ENCODE data around the gene SRRM4. TPM values are rescaled to one million over a fixed set of nuclear protein-coding genes. Genes with fewer than 3 reads are reported as not detected.
A peak's percentile ranks its signal among the peaks of the same experiment; 100 is the strongest.

SRRM4 gene
- total and polyA plus RNA-seq, 2 donors (not counting 1 experiment from before 2014, with no cell fraction given) = not detected

DNA sequence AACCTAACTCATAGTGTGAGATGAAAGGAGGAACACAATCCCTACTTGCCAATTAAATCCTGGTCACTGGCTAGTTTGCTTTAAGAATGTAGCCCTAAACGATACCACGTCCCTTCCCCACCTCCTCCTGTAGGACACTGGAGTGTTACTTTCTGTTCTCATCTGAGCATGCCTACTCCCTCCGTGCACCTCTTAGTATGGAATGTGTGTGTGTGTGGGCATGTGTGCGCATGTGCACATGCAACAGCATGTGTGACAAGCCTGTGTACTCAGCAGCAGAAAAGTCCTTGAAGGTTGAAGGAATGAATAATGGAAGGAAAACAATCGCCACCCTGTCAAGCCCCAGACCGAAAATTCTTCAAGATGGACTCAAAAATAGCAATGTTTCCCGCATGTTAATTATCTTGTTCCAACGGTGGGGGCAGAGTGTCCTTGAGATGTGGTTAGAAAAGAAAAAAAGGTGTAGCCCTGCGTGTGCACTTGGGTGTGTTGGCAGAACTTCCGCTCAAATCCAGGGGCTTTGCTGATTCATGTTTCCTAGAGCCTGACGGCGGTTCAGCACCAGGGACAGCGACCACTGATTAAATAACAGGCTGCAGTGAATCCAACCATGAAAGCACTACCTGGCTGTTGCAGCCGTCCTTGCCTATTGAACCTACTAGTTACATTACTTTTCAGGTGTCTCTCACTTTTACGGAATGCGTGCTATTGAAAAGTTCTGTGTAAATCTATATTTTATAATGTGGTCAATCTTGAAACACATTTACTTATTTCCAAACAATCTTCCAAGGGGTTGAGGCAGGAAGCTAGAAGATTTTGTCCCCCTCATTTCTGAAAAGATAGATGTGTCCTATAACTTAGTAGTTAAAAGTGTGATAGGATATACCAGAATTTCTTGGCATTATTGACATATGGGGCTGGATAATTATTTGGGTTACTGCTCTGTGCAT lies 79.8 kb downstream of the SRRM4 start:
- Histone ChIP-seq H3K27ac (ENCODE audit: insufficient read depth, low read length) (no peak overlapping the region), H3K4me2 (ENCODE audit: extremely low read depth, insufficient read depth, low read length) (no peak overlapping the region), H3K79me2 (ENCODE audit: control insufficient read depth, insufficient read depth, low read length) (no peaks in the 10 kb centered on the region), H4K20me1 (ENCODE audit: control insufficient read depth, extremely low read depth, insufficient read depth, low read length) (no peaks in the 10 kb centered on the region), H3K36me3 (ENCODE audit: control insufficient read depth, insufficient read depth, low read length) (no peaks in the 10 kb centered on the region), H3K4me3 (replicated peaks in 1 of 4; ENCODE audit: control extremely low read depth in 1 of 4, insufficient read depth in 1 of 4, low read depth in 3 of 4, low read length in 4 of 4) (no peak overlapping the region), H3K27me3 (ENCODE audit: control insufficient read depth, insufficient read depth, low read length) (no peaks in the 10 kb centered on the region), H2AFZ (ENCODE audit: low read length) (no peak overlapping the region), H3K4me1 (ENCODE audit: control insufficient read depth, extremely low read depth, insufficient read depth, low read length) (no peaks in the 10 kb centered on the region), H3K9ac (ENCODE audit: insufficient read depth, low read length) (no peak overlapping the region), H3K9me3 (ENCODE audit: control insufficient read depth, insufficient read depth, low read depth, low read length) (no peaks in the 10 kb centered on the region)
- DNase-seq (ENCODE audit: low read depth in 2 of 2) = peak; percentile 19
- TF ChIP-seq, protein P1, sequence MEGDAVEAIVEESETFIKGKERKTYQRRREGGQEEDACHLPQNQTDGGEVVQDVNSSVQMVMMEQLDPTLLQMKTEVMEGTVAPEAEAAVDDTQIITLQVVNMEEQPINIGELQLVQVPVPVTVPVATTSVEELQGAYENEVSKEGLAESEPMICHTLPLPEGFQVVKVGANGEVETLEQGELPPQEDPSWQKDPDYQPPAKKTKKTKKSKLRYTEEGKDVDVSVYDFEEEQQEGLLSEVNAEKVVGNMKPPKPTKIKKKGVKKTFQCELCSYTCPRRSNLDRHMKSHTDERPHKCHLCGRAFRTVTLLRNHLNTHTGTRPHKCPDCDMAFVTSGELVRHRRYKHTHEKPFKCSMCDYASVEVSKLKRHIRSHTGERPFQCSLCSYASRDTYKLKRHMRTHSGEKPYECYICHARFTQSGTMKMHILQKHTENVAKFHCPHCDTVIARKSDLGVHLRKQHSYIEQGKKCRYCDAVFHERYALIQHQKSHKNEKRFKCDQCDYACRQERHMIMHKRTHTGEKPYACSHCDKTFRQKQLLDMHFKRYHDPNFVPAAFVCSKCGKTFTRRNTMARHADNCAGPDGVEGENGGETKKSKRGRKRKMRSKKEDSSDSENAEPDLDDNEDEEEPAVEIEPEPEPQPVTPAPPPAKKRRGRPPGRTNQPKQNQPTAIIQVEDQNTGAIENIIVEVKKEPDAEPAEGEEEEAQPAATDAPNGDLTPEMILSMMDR (conservative IDR thresholded peaks at IDR 0.05 in 1 of 2, IDR thresholded peaks at IDR 0.05 in 1 of 2; ENCODE audit: low read depth in 1 of 2, low read length in 2 of 2) = no peak
- TF ChIP-seq EZH2 (IDR thresholded peaks at IDR 0.05; ENCODE audit: low read length, missing control alignments) = no peak

DNA sequence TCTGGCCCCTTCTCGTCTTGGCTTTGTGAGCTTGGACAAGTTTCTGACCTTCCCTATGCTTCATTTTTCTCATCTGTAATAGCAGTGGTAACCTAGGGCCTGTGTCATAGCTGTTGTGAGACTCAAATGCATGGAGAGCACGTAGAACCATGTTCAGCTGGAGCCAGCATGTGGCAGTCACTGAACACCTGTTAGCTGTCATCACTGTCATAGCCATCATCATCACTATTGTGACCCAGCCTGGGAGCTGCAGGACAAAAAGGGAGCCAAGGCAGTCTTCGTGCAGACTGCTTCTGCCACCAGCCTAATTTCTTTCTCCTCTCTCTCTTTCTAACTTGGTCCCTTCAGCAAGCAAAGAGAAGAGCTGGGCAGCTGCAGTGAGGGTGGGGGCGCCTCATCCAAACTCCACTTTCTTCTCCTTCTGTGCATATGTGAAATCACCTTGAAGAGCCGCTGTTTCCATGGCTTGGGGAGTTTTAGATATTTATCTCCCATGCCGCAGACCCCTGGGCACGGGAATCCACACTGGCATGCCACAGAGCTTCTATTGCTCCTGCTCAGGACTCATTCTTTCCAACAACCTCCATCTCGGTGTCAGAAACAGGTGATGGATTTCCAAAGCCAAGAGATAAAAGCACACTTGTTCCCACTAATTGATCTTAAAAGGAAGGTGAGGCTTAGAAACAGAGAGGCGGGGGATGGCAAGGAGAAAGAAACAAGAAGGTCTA lies 87.0 kb downstream of the SRRM4 start:
- H3K9ac ChIP-seq (ENCODE audit: insufficient read depth, low read length) = no peak overlapping the region
- no peaks in the 10 kb centered on the region for H3K9me3 ChIP-seq (ENCODE audit: control insufficient read depth, insufficient read depth, low read depth, low read length)
- H3K4me2 ChIP-seq (ENCODE audit: extremely low read depth, insufficient read depth, low read length) = no peak overlapping the region
- H3K27me3 ChIP-seq (ENCODE audit: control insufficient read depth, insufficient read depth, low read length) = no peaks in the 10 kb centered on the region
- H3K4me1 ChIP-seq (ENCODE audit: control insufficient read depth, extremely low read depth, insufficient read depth, low read length) = no peaks in the 10 kb centered on the region
- no peak overlapping the region for H3K4me3 ChIP-seq (replicated peaks in 1 of 4; ENCODE audit: control extremely low read depth in 1 of 4, insufficient read depth in 1 of 4, low read depth in 3 of 4, low read length in 4 of 4)
- DNase-seq (ENCODE audit: low read depth in 2 of 2) = no peak
- H3K27ac ChIP-seq (ENCODE audit: insufficient read depth, low read length) = no peak overlapping the region
- no peaks in the 10 kb centered on the region for H3K36me3 ChIP-seq (ENCODE audit: control insufficient read depth, insufficient read depth, low read length)
- TF ChIP-seq, protein P1 (conservative IDR thresholded peaks at IDR 0.05 in 1 of 2, IDR thresholded peaks at IDR 0.05 in 1 of 2; ENCODE audit: low read depth in 1 of 2, low read length in 2 of 2) = no peak
- TF ChIP-seq EZH2 (IDR thresholded peaks at IDR 0.05; ENCODE audit: low read length, missing control alignments) = no peak
- H4K20me1 ChIP-seq (ENCODE audit: control insufficient read depth, extremely low read depth, insufficient read depth, low read length) = no peaks in the 10 kb centered on the region
- no peaks in the 10 kb centered on the region for H3K79me2 ChIP-seq (ENCODE audit: control insufficient read depth, insufficient read depth, low read length)
- no peak overlapping the region for H2AFZ ChIP-seq (ENCODE audit: low read length)

DNA sequence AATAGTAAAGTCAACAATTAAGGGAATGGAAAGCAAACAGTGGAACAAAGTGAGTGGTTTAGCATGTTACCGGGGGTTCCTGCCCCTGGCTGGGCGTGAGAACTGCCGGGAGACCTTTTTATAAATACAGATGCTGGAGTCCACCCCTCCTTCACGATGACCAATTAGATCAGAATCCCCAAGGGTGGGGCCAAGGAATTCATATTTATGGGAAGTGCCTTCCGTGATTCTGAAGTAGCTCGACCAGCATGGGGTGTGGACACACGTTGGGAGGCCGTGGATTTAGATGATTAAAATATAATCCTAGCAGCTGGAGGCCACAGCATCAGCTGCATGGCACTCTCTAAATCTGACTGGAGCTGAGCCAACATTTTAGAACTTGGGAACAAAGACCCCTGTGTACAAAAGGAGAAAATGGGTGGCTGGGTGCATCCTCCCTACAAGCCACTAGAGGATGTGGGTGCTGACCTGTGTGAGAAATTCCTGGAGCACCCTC lies 87.9 kb downstream of the SRRM4 start:
- no peak for DNase-seq (ENCODE audit: low read depth in 2 of 2)
- H3K79me2 ChIP-seq (ENCODE audit: control insufficient read depth, insufficient read depth, low read length) = no peaks in the 10 kb centered on the region
- no peak overlapping the region for H3K9ac ChIP-seq (ENCODE audit: insufficient read depth, low read length)
- H3K36me3 ChIP-seq (ENCODE audit: control insufficient read depth, insufficient read depth, low read length) = no peaks in the 10 kb centered on the region
- no peak overlapping the region for H3K27ac ChIP-seq (ENCODE audit: insufficient read depth, low read length)
- H3K27me3 ChIP-seq (ENCODE audit: control insufficient read depth, insufficient read depth, low read length) = no peaks in the 10 kb centered on the region
- no peak overlapping the region for H2AFZ ChIP-seq (ENCODE audit: low read length)
- H3K4me1 ChIP-seq (ENCODE audit: control insufficient read depth, extremely low read depth, insufficient read depth, low read length) = no peaks in the 10 kb centered on the region
- no peaks in the 10 kb centered on the region for H3K9me3 ChIP-seq (ENCODE audit: control insufficient read depth, insufficient read depth, low read depth, low read length)
- TF ChIP-seq, protein P1 (conservative IDR thresholded peaks at IDR 0.05 in 1 of 2, IDR thresholded peaks at IDR 0.05 in 1 of 2; ENCODE audit: low read depth in 1 of 2, low read length in 2 of 2) = no peak
- H3K4me3 ChIP-seq (replicated peaks in 1 of 4; ENCODE audit: control extremely low read depth in 1 of 4, insufficient read depth in 1 of 4, low read depth in 3 of 4, low read length in 4 of 4) = no peak overlapping the region
- H4K20me1 ChIP-seq (ENCODE audit: control insufficient read depth, extremely low read depth, insufficient read depth, low read length) = no peaks in the 10 kb centered on the region
- no peak overlapping the region for H3K4me2 ChIP-seq (ENCODE audit: extremely low read depth, insufficient read depth, low read length)
